ENCODE measurements around the gene KLK13. TPM values are rescaled to one million over a fixed set of nuclear protein-coding genes. Genes with fewer than 3 reads are reported as not detected.

The KLK13 gene
- total RNA-seq, 2 donors from 2014 or later: 0.52 to 31.6 TPM

DNA sequence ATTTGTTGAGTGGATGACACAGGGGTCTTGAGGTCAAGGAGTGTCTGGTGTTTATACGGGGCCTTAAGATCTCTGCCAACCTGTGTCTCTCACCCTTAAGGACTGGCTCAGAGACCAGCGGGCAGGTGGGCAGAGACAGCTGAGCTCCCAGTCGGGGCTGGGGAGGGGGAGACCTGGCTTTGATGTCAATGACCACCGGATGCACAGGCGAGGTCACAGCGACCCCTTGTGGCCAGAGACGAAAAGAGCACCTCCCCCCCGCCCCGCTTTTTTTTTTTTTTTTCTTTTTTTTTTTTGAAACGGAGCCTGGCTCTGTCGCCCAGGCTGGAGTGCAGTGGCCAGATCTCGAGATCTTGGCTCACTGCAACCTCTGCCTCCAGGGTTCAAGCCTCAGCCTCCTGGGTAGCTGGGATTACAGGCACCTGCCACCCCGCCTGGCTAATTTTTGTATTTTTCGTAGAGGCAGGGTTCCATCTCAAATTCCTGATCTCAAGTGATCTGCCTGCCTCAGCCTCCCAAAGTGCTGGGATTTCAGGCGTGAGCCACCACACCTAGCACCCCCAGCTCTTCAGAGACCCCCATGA, 29.9 kb upstream of the KLK13 start:
- intact Hi-C loops (cut with DNase I): loop anchor here (5.0 to 10.0 kb wide), 2 partner anchors 72 to 160 kb away; no protein-coding TSS in a partner anchor
- no peak for TF ChIP-seq POLR2A (IDR thresholded peaks at IDR 0.05)
- TF ChIP-seq, protein P1, sequence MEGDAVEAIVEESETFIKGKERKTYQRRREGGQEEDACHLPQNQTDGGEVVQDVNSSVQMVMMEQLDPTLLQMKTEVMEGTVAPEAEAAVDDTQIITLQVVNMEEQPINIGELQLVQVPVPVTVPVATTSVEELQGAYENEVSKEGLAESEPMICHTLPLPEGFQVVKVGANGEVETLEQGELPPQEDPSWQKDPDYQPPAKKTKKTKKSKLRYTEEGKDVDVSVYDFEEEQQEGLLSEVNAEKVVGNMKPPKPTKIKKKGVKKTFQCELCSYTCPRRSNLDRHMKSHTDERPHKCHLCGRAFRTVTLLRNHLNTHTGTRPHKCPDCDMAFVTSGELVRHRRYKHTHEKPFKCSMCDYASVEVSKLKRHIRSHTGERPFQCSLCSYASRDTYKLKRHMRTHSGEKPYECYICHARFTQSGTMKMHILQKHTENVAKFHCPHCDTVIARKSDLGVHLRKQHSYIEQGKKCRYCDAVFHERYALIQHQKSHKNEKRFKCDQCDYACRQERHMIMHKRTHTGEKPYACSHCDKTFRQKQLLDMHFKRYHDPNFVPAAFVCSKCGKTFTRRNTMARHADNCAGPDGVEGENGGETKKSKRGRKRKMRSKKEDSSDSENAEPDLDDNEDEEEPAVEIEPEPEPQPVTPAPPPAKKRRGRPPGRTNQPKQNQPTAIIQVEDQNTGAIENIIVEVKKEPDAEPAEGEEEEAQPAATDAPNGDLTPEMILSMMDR (IDR thresholded peaks at IDR 0.05): peak; percentile 54 to 90 (median 66)
- Histone ChIP-seq H3K36me3 (replicated peaks in 1 of 2; ENCODE audit: insufficient read depth in 1 of 2, low read depth in 2 of 2) (no peaks in the 10 kb centered on the region), H3K4me3 (no peak overlapping the region), H3K27me3 (no peaks in the 10 kb centered on the region), H3K9me3 (no peaks in the 10 kb centered on the region), H3K27ac (no peak overlapping the region), H3K4me1 (peaks cover 5% of the 10 kb centered on the region)
- no peak for ATAC-seq
- DNase-seq: peak in 3 of 4 donors; percentile 52 to 56 (median 54)
- 24 to 26% methylated on average over 14 to 15 of the region's 15 CpGs for WGBS, 2 donors

DNA sequence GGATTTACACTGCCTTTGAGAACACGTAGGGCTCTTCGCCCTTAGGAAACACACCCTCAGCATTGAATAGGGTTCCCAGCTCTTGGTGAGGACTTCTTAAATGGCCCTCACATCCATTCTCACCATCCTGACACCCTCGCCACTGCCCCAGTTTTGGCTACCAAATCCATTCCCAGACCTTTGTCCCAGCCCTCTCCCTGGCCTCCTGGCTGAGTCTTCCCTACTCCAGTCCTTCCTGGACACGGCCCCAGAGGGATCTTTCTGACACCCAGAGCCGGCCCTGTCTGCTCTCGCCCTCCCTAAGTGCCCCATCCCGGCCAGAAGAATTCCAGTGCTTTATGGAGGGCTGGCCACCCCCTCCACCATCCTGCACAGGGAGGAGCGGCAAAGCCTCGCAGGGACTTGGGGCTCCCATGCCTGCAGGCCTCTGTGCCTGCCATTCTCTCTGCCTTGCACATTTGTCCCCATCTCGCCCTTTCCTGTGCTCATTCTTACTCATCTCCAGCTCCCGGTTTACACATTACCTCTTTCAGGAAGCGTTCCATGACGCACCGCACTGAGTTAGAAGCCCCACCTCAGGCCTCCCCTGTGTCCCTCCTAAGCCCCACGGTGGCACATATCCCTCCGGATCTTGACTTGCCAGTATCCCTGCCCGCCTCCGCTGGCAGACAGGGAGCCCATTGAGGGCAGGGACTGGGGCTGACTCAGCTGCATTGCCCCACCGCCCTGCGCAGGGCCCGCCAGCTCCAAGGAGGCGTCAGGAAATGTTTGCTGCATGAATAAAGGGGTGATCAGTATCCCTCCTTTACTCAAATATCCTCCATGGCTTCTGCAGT, 28.8 kb upstream of the KLK13 start:
- Histone ChIP-seq H3K36me3 (replicated peaks in 1 of 2; ENCODE audit: insufficient read depth in 1 of 2, low read depth in 2 of 2) (no peaks in the 10 kb centered on the region), H3K9me3 (no peaks in the 10 kb centered on the region), H3K4me1 (peaks cover 5% of the 10 kb centered on the region), H3K27ac (no peak overlapping the region), H3K4me3 (no peak overlapping the region), H3K27me3 (no peaks in the 10 kb centered on the region)
- intact Hi-C loops (cut with DNase I): loop anchor here (10.0 kb wide), 1 partner anchor 159 kb away; no protein-coding TSS in a partner anchor
- 76 to 81% methylated on average over 22 of the region's 22 CpGs for WGBS, 2 donors
- DNase-seq (no peak), ATAC-seq (no peak)
- no peak for TF ChIP-seq POLR2A (IDR thresholded peaks at IDR 0.05)
- TF ChIP-seq, protein P1 (IDR thresholded peaks at IDR 0.05): no peak

DNA sequence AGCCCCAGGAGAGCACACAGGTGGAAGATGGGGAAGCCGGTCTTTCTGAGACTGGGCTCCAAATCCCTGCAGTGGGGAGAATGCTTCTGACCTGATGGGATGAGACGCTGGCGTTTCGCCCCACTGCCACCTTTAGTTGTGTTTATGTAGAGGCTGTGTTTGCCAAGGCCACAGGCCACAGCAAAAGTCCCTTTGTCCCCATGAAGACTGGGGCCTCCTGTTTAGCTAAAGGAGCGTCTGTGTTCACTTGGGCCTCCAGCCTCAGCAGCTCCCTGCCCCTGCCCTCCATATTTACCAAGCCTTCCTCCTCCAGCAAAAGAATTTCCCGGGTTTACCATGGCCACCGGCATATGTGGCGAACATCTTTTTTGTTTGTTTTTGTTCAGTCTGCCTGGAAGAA, 28.2 kb upstream of the KLK13 start:
- peak in 1 of 4 donors; percentile 40 for DNase-seq
- Histone ChIP-seq H3K27me3 (no peaks in the 10 kb centered on the region), H3K9me3 (no peaks in the 10 kb centered on the region), H3K36me3 (replicated peaks in 1 of 2; ENCODE audit: insufficient read depth in 1 of 2, low read depth in 2 of 2) (no peaks in the 10 kb centered on the region), H3K4me1 (peaks cover 5% of the 10 kb centered on the region), H3K4me3 (no peak overlapping the region), H3K27ac (no peak overlapping the region)
- intact Hi-C loops (cut with DNase I): loop anchor here (10.0 kb wide), 1 partner anchor 158 kb away; no protein-coding TSS in a partner anchor
- TF ChIP-seq, protein P1 (IDR thresholded peaks at IDR 0.05): no peak
- no peak for TF ChIP-seq POLR2A (IDR thresholded peaks at IDR 0.05)
- WGBS, 2 donors: 44 to 54% methylated on average over 4 to 7 of the region's 8 CpGs
- ATAC-seq: no peak

DNA sequence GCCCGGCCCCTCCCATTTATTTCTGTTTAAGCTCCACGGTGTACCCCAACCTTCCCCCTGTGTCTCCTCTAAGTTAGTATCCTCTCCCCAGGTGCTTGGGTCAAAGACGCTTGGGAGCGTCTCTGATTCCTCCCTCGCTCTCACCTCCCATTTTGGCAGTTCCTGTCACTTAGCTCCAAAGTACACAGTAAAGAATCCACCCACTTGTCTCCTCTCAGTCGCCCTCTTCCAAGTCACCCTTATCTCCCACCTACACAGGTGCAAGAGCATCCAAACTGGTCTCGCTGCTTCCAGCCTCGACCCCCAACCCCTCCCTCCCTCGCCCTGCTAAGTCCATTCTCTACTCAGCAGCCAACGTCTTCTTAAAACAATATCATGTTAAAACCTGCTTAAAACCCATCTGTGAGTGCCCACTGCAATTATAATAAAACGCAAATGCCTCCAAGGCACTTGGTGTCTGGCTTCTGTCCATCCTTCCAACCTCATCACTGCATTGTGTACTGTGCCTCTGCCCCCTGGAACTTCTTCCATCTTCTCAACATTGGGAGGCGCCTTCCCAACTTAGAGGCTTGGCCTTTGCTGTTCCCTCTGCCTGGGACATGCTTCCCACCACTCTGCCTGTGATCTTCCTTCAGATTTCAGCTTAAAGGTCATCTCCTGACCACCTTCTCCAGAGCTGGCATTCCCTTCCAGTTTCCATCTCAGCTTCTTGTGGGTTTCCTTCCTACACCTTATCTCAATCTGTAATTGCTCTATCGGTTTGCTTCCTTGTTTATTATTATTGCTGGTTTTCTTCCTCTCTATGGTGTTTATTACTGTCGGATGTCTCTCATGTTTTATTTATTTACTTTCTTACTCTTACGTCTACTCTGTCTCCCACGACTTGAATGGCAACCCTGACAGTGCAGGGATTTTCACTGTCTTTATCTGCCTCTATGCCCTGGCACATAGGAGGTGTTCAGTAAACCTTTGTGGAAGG, 27.3 kb upstream of the KLK13 start:
- H3K27ac ChIP-seq: no peak overlapping the region

More for the DNA sequence above, 27.3 kb upstream of the KLK13 start:
- peaks cover 7% of the 10 kb centered on the region for H3K4me1 ChIP-seq
- ATAC-seq: no peak
- H3K4me3 ChIP-seq: no peak overlapping the region
- intact Hi-C loops (cut with DNase I): loop anchor here (10.0 kb wide), 1 partner anchor 157 kb away; no protein-coding TSS in a partner anchor
- H3K9me3 ChIP-seq: no peaks in the 10 kb centered on the region
- WGBS, 2 donors: 50 to 53% methylated on average over 16 of the region's 16 CpGs
- DNase-seq: no peak
- no peaks in the 10 kb centered on the region for H3K36me3 ChIP-seq (replicated peaks in 1 of 2; ENCODE audit: insufficient read depth in 1 of 2, low read depth in 2 of 2)
- TF ChIP-seq, protein P1 (IDR thresholded peaks at IDR 0.05): no peak
- TF ChIP-seq POLR2A (IDR thresholded peaks at IDR 0.05): no peak
- no peaks in the 10 kb centered on the region for H3K27me3 ChIP-seq
